AG09309 (cell line): ENCODE data around the gene ANKRD61.

Experiments used
- DNase-seq: peaks from one replicate; pipeline ENCODE4 v3.0.0-alpha.2; 2010; ENCODE audit warnings: low read depth
- H3K4me3 ChIP-seq: 2 replicates; pipeline ENCODE4 v1.5.1; 2011; ENCODE audit warnings: mild to moderate bottlenecking, low read depth, low read length, moderate library complexity; ENCODE audit not compliant: control insufficient read depth
- TF ChIP-seq, protein P1 (sequence below): IDR thresholded peaks from 2 replicates; pipeline ENCODE4 v1.5.1; 2011; ENCODE audit warnings: mild to moderate bottlenecking, low read depth, low read length, inconsistent platforms; ENCODE audit not compliant: insufficient read depth, control insufficient read depth; ENCODE audit errors: missing control alignments

Gene ANKRD61

DNA sequence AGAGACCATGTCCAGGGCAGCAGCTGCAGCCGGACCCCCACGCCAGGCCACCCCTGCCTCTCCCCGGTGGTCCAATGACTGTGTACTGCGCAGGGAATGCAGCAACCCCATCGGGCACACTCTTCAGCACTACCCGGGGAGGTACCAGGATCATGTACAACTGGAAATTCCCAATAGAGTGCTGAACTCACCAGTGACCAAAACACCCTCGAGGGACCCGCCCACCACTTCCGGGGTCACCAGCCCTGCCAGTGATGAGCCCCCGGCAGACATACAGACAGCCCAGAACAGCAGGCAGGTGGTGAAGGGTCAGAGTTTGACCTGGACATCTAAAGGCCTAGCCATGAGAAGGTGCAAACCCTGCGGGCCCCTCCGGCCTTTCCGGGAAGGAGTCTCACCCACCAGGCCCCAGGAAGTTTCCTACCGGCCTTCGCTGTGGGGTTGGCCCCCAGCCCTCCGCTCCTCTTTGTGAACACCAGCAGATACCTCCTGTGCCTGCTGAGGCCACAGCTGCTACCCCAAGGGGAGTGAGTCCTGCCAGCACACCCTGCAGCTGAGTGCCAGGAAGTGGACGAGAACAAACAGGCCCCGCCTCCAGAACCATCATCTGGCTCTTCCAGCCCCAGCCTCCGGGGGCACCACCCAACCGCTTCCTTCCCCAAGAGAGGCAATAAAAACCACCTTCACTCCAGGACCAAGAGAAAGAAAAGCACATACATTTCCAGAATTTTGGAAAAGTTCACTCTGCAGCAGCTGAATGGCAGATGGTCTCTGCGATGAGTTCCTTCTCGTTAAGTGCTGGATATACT, 5.0 kb upstream of the ANKRD61 start:
- DNase-seq: no peak
- no peak overlapping the region for H3K4me3 ChIP-seq
- TF ChIP-seq, protein P1, sequence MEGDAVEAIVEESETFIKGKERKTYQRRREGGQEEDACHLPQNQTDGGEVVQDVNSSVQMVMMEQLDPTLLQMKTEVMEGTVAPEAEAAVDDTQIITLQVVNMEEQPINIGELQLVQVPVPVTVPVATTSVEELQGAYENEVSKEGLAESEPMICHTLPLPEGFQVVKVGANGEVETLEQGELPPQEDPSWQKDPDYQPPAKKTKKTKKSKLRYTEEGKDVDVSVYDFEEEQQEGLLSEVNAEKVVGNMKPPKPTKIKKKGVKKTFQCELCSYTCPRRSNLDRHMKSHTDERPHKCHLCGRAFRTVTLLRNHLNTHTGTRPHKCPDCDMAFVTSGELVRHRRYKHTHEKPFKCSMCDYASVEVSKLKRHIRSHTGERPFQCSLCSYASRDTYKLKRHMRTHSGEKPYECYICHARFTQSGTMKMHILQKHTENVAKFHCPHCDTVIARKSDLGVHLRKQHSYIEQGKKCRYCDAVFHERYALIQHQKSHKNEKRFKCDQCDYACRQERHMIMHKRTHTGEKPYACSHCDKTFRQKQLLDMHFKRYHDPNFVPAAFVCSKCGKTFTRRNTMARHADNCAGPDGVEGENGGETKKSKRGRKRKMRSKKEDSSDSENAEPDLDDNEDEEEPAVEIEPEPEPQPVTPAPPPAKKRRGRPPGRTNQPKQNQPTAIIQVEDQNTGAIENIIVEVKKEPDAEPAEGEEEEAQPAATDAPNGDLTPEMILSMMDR: peak; percentile 26

DNA sequence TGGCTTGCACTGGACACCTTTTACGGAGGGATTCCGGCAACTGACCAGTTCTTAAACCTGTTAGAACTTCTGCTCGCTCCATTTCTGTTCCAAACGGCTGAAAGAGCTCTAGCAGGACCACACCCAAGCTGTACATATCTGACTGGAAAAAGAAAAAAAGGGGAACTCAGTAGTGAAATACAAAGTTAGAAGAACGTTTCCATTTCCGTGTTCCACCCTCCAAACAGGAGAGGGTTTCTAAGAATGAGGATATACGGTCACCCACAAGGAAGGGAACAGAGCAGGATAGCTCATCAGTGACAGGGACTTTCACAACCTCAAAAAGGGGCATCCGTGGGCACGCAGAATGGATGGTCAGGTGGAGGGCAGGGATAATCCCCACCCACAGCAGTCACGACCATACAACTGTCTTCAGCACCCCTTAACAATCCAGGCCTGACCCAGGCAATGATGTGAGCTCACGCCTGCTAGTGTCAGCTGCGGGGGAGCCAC, 4.3 kb upstream of the ANKRD61 start:
- no peak for DNase-seq
- H3K4me3 ChIP-seq: no peak overlapping the region
- TF ChIP-seq, protein P1: no peak

DNA sequence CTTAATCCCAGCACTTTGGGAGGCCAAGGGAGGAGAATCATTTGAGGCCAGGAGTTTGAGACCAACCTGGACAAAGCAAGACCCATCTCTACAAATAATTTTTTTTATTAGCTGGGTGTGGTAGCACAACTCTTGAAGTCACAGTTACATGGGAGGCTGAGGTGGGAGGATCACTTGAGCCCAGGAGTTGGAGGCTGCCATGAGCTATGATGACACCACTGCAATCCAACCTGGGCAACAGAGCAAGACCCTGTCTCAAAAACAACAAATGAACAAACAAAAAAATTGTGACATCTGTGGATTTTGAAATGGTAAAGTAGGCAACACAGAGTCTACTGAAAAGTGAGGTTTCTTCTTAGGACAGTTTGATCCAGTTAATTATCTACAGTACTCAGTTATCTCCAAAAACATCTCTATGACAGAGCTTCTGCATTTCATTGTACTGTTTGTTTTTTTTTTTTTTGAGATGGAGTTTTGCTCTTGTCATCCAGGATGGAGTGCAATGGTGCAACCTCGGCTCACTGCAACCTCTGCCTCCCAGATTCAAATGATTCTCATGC, 3.3 kb upstream of the ANKRD61 start:
- no peak for DNase-seq
- TF ChIP-seq, protein P1: no peak
- H3K4me3 ChIP-seq: no peak overlapping the region

DNA sequence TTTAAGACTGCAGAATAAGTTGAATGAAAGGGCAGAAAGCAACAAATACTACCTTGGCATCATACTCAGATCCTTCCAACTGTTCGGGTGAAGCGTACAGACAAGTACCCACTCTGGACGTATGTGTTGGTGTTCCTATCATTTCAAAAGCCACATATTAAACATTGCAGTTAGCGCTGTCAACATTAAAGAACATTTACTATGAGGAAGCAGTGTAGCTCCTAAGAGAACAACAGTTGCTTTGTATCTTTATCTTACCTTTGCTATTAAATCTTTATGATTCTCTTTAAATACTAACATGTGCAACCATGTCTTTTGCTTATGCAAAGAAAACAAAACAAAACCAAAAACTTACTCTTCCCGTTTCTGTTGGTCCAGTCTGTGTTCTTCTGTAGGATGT, 2.6 kb upstream of the ANKRD61 start:
- no peak overlapping the region for H3K4me3 ChIP-seq
- DNase-seq: no peak
- TF ChIP-seq, protein P1: no peak

DNA sequence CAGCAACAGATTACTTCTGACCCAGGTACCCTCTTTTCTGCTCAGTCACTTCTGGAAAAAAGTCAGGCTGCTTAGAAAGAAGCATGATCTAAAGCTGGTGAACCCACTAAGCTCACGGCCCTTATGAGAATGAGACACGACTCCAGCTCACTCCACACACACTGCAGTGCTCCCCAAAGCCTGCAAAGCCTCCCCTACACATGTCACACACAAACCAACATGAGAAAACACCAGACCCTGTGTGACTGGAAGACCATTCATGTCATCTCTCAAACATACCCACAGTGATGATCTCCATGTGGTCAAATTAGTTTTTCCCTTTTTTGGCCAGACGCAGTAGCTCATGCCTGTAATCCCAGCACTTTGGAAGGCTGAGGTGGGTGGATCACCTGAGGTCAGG, 391 bp downstream of the ANKRD61 start:
- H3K4me3 ChIP-seq: no peak overlapping the region
- TF ChIP-seq, protein P1: no peak

DNA sequence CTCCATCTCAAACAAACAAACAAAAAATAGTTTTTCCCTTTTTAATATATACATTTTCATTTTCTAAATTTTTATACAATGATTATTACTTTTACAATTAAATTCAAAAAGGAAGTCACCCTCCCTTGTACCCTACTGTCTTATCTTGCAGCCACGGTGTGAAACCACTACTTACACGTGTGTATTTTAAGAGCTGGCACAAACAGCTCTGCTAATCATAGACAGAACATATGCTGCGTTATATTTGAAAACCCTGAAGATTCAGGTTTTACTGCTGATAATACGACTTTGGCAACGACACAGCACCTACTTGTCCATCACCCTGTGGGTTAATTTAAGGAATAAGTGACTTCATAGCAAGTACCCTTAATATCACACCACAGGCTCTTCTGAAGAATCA, 991 bp downstream of the ANKRD61 start:
- TF ChIP-seq, protein P1: no peak
- DNase-seq: no peak
- H3K4me3 ChIP-seq: no peak overlapping the region

More for the DNA sequence above, 391 bp downstream of the ANKRD61 start:
- DNase-seq: no peak

DNA sequence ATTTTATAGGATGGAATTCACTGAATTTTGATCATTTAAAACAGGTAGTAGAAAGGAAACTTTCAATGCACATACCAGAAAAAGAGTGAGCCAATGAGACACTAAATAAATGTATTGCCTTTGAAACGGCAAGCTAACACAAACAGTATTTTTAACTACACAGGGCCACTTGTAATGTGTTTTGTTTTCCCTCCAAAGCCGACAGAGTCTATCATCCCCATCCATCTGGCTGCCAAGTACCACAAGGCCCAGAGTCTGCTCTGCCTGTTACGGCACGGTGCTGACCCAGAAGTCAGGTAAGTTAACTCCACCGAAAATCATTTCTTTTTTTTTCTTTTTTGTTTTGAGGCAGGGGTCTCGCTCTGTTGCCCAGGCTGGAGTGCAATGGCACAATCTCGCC, 1.5 kb downstream of the ANKRD61 start:
- no peak overlapping the region for H3K4me3 ChIP-seq

More for the DNA sequence above, 1.5 kb downstream of the ANKRD61 start:
- DNase-seq: no peak
- TF ChIP-seq, protein P1: no peak
